Midbrain (tissue), 1 donor: ENCODE results near the gene NUDT4.
"Not testable (repeated sequence)": the region's sequence is repeated elsewhere in the genome, so short reads cannot be mapped to it uniquely, and the experiment has no call there.

Source experiments
- DNase-seq: peaks from one replicate; lab custom pipeline; 2025; lab: John Stamatoyannopoulos, UW

Gene NUDT4

GRCh38 chr12:93368766-93369165, 9.0 kb upstream of the NUDT4 start:
- no peak for DNase-seq

DNA sequence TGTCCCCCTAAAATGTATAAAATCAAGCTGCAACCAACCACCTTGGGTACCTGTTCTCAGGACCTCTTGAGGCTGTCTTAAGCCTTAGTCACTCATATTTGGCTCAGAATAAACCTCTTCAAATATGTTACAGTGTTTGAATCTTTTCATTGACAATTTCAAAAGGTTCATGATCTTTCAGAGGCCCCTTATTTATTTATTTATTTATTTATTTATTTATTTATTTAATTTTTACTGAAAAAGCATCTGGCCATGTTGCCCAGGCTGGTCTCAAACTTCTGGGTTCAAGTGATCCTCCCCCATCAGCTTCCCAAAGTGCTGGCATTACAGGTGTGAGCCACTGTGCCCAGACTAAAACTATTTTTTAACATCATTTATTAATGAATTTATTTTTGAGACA, 8.2 kb upstream of the NUDT4 start:
- DNase-seq = no peak

- no peak for DNase-seq
These were observed 6.8 kb upstream of the NUDT4 start for GRCh38 chr12:93370947-93371346.

GRCh38 chr12:93373961-93374656, 3.6 kb upstream of the NUDT4 start:
- DNase-seq = no peak

DNA sequence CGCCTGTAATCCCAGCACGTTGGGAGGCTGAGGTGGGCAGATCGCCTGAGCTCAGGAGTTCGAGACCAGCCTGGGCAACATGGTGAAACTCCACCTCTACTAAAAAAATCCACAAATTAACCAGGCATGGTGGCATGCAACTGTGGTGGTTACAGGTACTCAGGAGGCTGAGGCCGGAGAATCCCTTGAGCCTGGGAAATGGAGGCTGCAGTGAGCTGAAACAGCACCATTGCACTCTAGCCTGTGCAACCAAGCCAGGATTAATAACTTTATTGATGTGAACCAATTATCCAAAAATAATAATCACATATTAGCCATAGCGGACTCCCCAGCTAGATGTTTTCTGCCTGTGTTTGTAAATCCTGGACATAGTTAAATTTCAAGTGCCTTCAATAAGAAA, 1.8 kb upstream of the NUDT4 start:
- no peak for DNase-seq

DNA sequence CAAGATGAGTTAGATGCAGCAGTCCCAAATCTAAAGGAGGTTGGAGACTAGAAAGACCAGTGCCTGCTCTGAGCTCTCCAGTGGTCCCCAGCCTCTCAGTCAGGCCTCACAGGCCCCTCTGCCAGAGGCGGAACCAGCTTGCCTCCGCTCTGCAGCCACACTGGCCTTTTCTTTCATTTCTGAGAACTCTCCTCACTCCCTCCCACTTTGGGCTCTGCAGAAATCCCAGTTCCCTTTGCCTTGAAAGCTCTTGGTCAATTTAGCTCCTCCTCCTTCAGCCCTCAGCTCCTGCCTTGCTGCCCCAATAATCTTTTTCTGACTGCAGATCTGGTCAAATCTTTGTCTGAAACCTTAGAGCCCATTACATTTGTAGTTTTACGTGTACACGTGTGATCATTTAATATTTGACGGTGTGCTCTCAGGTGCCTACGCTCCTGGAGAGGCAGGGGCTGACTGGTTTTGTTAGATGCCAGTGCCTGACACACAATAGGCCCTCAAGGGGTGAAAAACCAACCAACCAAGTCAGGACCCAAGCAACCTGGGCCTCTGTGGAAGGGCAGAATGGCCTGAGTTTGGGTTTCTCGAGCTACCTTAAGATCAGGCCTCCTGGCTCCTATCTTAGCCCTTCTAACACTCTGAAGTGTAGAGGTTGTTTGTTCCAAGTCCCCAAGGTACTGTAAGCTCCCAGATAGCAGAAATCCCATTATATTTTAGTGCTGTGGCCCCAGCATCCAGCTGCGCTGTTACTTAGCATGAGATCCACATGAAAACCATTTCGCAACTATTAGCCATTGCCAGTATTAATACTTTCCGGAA, 1.1 kb upstream of the NUDT4 start:
- DNase-seq = peak; percentile 41

DNA sequence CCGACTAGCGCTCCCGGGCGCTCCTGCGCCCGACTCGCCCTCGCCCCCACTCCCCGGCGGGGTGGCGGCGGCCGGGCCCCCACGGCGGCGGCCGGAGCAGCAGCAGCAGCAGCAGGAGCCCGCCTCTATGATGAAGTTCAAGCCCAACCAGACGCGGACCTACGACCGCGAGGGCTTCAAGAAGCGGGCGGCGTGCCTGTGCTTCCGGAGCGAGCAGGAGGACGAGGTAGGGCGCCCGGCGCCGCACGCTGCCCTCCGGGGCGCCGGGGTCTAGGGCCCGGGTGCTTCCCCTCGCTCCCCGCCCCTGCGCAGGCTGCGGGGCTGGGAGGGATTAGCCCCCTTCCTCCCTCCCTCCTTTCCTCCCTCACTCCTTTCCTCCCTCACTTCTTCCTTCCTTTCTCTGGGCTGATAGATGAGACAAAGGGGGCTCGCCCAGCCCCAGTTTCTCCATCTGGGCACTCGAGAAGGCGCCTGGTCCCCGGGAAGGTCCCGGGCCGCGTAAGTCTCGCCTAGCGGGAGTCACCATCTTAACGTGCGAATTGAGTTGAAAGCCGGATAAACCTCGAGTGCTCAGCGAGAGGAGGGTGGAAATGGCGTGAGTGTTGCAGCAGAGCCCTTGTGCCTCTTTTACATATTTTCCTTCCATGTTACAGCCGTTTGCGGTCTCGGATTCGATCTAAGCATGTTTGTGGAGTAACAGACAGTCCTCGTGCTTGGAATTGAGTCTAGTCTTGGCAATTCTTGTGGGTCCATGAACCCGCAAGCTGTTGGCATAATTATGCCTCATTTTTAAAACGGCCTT, 672 bp downstream of the NUDT4 start:
- DNase-seq = peak; percentile 64

GRCh38 chr12:93378998-93379325, 1.2 kb downstream of the NUDT4 start:
- peak; percentile 64 for DNase-seq

GRCh38 chr12:93379326-93379980, 1.7 kb downstream of the NUDT4 start:
- peak; percentile 43 for DNase-seq

- no peak for DNase-seq
These were observed 2.2 kb downstream of the NUDT4 start for GRCh38 chr12:93379981-93380361.

DNA sequence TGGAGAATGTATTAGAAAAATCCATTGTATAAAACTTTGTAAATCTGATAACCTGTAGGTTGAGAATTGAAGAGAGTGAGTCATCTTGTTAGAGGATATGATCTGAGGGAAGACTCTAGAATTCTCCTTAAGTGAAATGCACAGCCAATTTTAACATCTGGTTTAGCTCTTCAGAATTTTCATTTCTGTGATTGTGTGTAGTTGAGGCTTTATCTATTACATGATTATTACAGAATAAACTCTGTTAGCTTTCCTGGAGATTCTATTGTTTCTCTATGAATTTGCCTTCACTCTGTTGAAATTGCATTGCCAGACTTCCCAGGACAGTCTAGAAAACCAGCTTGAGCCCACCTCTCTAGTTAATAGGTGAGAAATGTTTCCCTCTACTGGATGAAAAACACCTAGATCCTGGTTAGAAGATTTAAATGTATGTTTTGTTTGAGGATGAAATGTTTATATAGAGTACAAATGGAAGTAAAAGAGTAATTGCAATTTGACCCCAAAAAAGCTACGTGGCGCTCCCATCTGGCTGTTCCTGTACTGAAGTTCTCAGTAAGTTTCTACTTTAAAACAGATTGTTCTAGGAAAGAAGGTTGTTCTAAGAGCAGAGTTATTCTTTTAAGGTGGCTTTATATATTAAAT, 2.9 kb downstream of the NUDT4 start:
- no peak for DNase-seq

DNA sequence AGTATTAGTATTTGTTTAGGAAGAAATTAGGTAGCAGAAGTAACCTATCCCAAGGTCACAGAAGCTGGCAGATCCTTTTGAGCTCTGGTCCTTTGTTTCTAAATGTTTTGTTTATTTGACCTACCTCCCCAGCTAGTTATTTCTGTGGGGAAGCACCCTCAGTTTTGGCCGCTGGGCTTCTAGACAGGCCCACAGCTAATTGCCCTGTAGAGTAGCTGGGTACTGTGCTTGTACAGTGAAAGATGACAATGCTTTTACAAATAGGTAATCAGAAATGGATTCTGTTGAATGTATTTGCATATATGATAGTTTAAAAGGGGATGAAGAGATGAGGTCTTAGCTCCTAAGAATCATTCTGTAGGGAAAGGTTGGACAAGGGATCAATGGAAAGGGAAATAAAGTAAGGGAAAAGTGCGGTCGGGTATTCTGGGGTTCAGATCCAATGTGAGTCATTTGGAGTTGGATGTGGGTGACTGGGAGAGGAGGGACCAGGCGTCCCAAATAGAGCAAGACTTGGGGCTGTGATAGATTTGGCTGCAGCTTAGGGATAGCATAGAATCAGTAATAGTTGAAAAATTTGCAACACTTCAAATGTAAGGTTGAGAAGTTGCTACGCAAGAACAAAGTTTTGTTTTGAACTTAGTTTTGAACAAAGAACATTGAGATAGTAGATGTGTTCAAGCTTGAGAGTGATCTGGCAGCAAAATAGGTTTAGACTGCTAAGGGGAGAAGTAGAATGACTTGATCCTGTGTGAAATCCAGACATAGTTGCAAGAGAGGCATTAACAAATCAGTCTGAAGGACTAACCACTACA, 3.6 kb downstream of the NUDT4 start:
- no peak for DNase-seq

DNA sequence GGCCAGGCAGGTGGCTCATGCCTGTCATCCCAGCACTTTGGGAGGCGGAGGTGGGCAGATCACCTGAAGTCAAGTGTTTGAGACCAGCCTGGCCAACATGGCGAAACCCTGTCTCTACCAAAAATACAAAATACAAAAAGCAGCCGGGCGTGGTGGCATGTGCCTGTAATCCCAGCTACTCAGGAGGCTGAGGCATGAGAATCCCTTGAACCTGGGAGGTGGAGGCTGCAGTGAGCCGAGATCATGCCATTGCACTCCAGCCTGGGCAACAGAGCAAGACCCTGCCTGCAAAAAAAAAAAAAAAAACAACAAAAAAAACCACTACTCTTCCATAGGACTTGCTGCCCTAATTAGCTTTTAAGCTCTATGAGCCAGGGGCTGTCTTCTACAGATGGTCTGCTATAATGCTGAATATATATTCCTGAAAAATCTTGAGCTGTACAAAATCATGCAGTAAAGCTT, 4.3 kb downstream of the NUDT4 start:
- not testable (repeated sequence) for DNase-seq

DNA sequence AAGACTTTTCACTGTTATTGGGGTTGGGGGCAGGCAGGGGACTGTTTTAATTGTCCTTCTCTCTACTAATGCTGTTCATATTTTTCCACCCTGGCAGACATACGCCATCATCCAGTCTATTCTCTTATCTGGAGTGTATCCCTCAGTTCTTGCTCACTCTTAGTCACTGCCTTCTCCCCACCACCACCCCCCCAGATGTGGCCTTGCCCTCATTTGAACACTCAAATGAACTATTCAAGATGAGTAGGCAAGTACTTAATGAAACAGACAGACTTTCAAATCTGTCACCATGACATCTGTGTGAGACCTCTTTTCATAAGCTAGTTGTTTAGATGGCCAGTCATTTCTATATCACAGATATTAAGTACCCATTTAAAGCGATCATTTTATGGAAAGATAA, 10.1 kb downstream of the NUDT4 start:
- no peak for DNase-seq

DNA sequence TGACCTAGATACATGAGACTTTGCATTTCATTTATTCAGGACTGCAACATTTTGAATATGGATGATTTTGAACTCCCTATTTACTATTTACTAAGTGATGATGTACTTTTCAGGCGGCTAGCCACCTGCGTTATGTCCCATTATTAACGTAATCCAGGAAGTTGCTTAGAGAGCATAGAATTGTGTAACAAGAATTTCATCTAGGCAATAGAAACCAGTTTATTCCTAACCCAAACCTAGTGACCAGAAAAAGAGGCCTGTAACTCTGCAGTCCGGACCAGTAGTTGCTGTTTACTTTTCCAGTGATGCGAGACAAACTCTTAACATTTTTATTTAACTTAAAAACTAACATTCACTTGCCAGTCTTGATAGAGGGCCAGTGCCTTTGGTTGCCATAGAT, 12.3 kb downstream of the NUDT4 start:
- no peak for DNase-seq

GRCh38 chr12:93390549-93391297, 13.0 kb downstream of the NUDT4 start:
- no peak for DNase-seq

DNA sequence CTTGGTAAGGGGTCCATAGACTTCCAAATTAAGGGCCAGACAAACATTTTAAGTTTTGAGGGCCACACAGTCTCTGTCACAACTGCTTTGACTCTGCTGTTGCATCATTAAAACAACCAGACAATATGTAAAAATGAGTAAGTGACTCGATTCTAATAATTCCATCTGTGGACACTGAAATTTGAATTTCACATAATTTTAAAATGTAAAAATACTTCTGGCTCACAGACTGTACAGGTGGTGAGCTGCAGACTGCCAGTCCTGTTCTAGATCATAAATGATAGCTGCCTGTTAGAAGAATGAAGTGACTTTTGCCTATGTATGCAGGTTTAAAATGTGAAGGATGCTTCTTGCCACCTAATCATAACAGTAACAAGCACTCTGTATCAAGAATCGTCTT, 15.7 kb downstream of the NUDT4 start:
- no peak for DNase-seq

- DNase-seq = no peak
These were observed 19.7 kb downstream of the NUDT4 start for GRCh38 chr12:93397412-93397811.

GRCh38 chr12:93399183-93399863, 21.6 kb downstream of the NUDT4 start:
- not testable (repeated sequence) for DNase-seq
